C4-2B (cell line): Measurements from ENCODE around the gene JUND.

Source experiments
- H3K27ac ChIP-seq: fragments of 450-650 bp; 2 replicates; pipeline ENCODE4 v1.5.1; 2017
- CTCF ChIP-seq: fragments of 450-650 bp; conservative IDR thresholded peaks from 2 replicates; pipeline ENCODE4 v1.5.1; 2017; ENCODE audit warnings: mild to moderate bottlenecking
- ZFX ChIP-seq: fragments of 450-650 bp; IDR thresholded peaks from 2 replicates; pipeline ENCODE4 v1.6.1; 2017

JUND gene

GRCh38 chr19:18311502-18312091, 30.2 kb upstream of the JUND start:
- H3K27ac ChIP-seq, result no peak overlapping the region
- no peak for TF ChIP-seq CTCF
- TF ChIP-seq ZFX, result no peak

GRCh38 chr19:18310966-18311365, 29.5 kb upstream of the JUND start:
- peak; percentile 16; the same call in 1 of the 2 replicates for TF ChIP-seq ZFX
- no peak for TF ChIP-seq CTCF
- no peak overlapping the region for H3K27ac ChIP-seq

GRCh38 chr19:18310118-18310909, 28.9 kb upstream of the JUND start:
- TF ChIP-seq CTCF (no peak), ZFX (no peak)
- H3K27ac ChIP-seq, result no peak overlapping the region

GRCh38 chr19:18309525-18310064, 28.2 kb upstream of the JUND start:
- no peak for TF ChIP-seq CTCF
- TF ChIP-seq ZFX, result no peak

GRCh38 chr19:18308948-18309325, 27.5 kb upstream of the JUND start:
- no peak overlapping the region for H3K27ac ChIP-seq

More at GRCh38 chr19:18309525-18310064, 28.2 kb upstream of the JUND start:
- H3K27ac ChIP-seq, result no peak overlapping the region

GRCh38 chr19:18308051-18308947, 26.9 kb upstream of the JUND start:
- H3K27ac ChIP-seq, result no peak overlapping the region
- TF ChIP-seq ZFX, result no peak
- no peak for TF ChIP-seq CTCF

More at GRCh38 chr19:18308948-18309325, 27.5 kb upstream of the JUND start:
- no peak for TF ChIP-seq CTCF
- no peak for TF ChIP-seq ZFX
